SK-N-SH (cell line): ENCODE results near the gene TMEM72. TPM values are rescaled to one million over a fixed set of nuclear protein-coding genes. Genes with fewer than 3 reads are reported as not detected.

Source experiments
- CTCF ChIA-PET: fragments of 300-600, 350-600 bp; formaldehyde crosslinking; extraction: SDS; loops from one replicate; lab custom pipeline; 2021; lab: Yijun Ruan, JAX
- POLR2A ChIA-PET: fragments of 350-600 bp; sonication (Branson Sonifier 250); formaldehyde crosslinking; extraction: SDS; loops from one replicate; lab custom pipeline; 2020; ENCODE audit warnings: antibody characterized with exemption, inconsistent platforms; lab: Yijun Ruan, JAX
- DNase-seq: peaks from one replicate; pipeline ENCODE4 v3.0.0; 2012
- H2AFZ ChIP-seq: fragments of 200-600 bp; sonication (generic); 2 replicates; pipeline ENCODE4 v1.8.1; 2016; ENCODE audit warnings: antibody characterized with exemption, mild to moderate bottlenecking, low read depth
- H3F3A ChIP-seq: fragments of 200-600 bp; sonication (generic); replicated peaks from 2 replicates; pipeline ENCODE3; 2016; ENCODE audit warnings: antibody characterized with exemption, mild to moderate bottlenecking; ENCODE audit not compliant: insufficient read depth
- H3K27ac ChIP-seq, 2 experiments: fragments of 200-500 bp in 1 of 2; fragments of 200-600 bp in 1 of 2; sonication (Bioruptor generic) in 1 of 2; sonication (generic), shearing (Covaris generic) in 1 of 2; 2 replicates each; pipeline versions ENCODE4 v1.5.1 to v1.6.1; 2014 to 2016; ENCODE audit warnings: low read depth in 2 of 2, inconsistent platforms in 1 of 2, low read length in 1 of 2, mild to moderate bottlenecking in 1 of 2, mixed read lengths in 1 of 2
- H3K27me3 ChIP-seq: fragments of 200-600 bp; sonication (generic), shearing (Covaris generic); 2 replicates; pipeline ENCODE4 v1.6.1; 2016; ENCODE audit warnings: mixed run types; ENCODE audit not compliant: insufficient read depth
- H3K36me3 ChIP-seq, 2 experiments: fragments of 200-500 bp in 1 of 2; fragments of 200-600 bp in 1 of 2; sonication (Bioruptor generic) in 1 of 2; sonication (generic) in 1 of 2; replicated peaks in 1 of 2; 2 replicates each; pipeline versions ENCODE3 to v1.5.1; 2014 to 2016; ENCODE audit warnings: low read length in 1 of 2, mild to moderate bottlenecking in 1 of 2; ENCODE audit not compliant: insufficient read depth in 2 of 2, control insufficient read depth in 1 of 2
- H3K4me1 ChIP-seq, 2 experiments: fragments of 200-500 bp in 1 of 2; fragments of 200-600 bp in 1 of 2; sonication (Bioruptor generic) in 1 of 2; sonication (generic), shearing (Covaris generic) in 1 of 2; 2 replicates each; pipeline versions ENCODE4 v1.5.1 to v1.6.1; 2014 to 2016; ENCODE audit warnings: low read depth in 1 of 2, low read length in 1 of 2, mixed run types in 1 of 2; ENCODE audit not compliant: insufficient read depth in 2 of 2, control insufficient read depth in 1 of 2
- H3K4me2 ChIP-seq: fragments of 200-600 bp; sonication (generic), shearing (Covaris generic); 2 replicates; pipeline ENCODE4 v1.6.1; 2017; ENCODE audit warnings: mixed run types
- H3K4me3 ChIP-seq, 2 experiments: fragments of 200-500 bp in 1 of 2; fragments of 200-600 bp in 1 of 2; sonication (Bioruptor generic) in 1 of 2; sonication (generic), shearing (Covaris generic) in 1 of 2; 2 replicates each; pipeline versions ENCODE4 v1.5.1 to v1.8.1; 2014 to 2016; ENCODE audit warnings: low read depth in 2 of 2, inconsistent platforms in 1 of 2, low read length in 1 of 2, mild to moderate bottlenecking in 1 of 2, mixed read lengths in 1 of 2, moderate library complexity in 1 of 2
- H3K79me2 ChIP-seq: fragments of 200-600 bp; sonication (generic); 2 replicates; pipeline ENCODE4 v1.8.1; 2017; ENCODE audit warnings: mild to moderate bottlenecking; ENCODE audit not compliant: insufficient read depth
- H3K9ac ChIP-seq: fragments of 200-600 bp; sonication (generic); 2 replicates; pipeline ENCODE4 v1.6.1; 2017; ENCODE audit warnings: mixed run types
- H3K9me2 ChIP-seq: fragments of 200-600 bp; sonication (generic); 2 replicates; pipeline ENCODE4 v1.6.1; 2017; ENCODE audit warnings: mixed run types
- H3K9me3 ChIP-seq: fragments of 200-600 bp; sonication (generic); 2 replicates; pipeline ENCODE4 v1.6.1; 2017; ENCODE audit warnings: mixed run types, mild to moderate bottlenecking, moderate library complexity
- H4K20me1 ChIP-seq: fragments of 200-600 bp; sonication (generic); 2 replicates; pipeline ENCODE4 v1.6.1; 2017; ENCODE audit warnings: mild to moderate bottlenecking, mixed run types; ENCODE audit not compliant: insufficient read depth
- CHD2 ChIP-seq: fragments of 150-350 bp; IDR thresholded peaks from 2 replicates; pipeline ENCODE4 v1.6.1; 2018; ENCODE audit warnings: low read length; ENCODE audit not compliant: partially characterized antibody
- FOSL2 ChIP-seq: IDR thresholded peaks from 2 replicates; pipeline ENCODE4 v1.4.0; 2012; ENCODE audit warnings: low read depth, mild to moderate bottlenecking, moderate library complexity, borderline replicate concordance
- FOXJ3 ChIP-seq: sonication (generic); formaldehyde crosslinking; IDR thresholded peaks from 2 replicates; pipeline ENCODE4 v1.5.1; 2020; ENCODE audit warnings: mild to moderate bottlenecking, missing genetic modification reagents
- FOXM1 ChIP-seq: IDR thresholded peaks from 2 replicates; pipeline ENCODE4 v1.4.0; 2012; ENCODE audit warnings: low read depth, mild to moderate bottlenecking
- GABPA ChIP-seq: IDR thresholded peaks from 2 replicates; pipeline ENCODE4 v1.4.0; 2012; ENCODE audit warnings: low read depth, mild to moderate bottlenecking
- JUND ChIP-seq: IDR thresholded peaks from 2 replicates; pipeline ENCODE4 v1.4.0; 2012
- MEF2A ChIP-seq: IDR thresholded peaks from 2 replicates; pipeline ENCODE4 v1.4.0; 2012; ENCODE audit warnings: low read depth, borderline replicate concordance
- MXI1 ChIP-seq: IDR thresholded peaks from 2 replicates; pipeline ENCODE4 v1.6.1; 2012; ENCODE audit warnings: mild to moderate bottlenecking, low read depth, low read length, improper control_type of control experiment
- NRF1 ChIP-seq: IDR thresholded peaks from 2 replicates; pipeline ENCODE4 v1.6.1; 2012; ENCODE audit warnings: low read depth, mild to moderate bottlenecking, low read length
- RFX5 ChIP-seq: IDR thresholded peaks from 2 replicates; pipeline ENCODE4 v1.6.1; 2012; ENCODE audit warnings: mild to moderate bottlenecking, improper control_type of control experiment, low read length
- SIN3A ChIP-seq: IDR thresholded peaks from 2 replicates; pipeline ENCODE4 v1.6.1; 2012; ENCODE audit warnings: low read depth, mild to moderate bottlenecking, low read length, moderate library complexity, borderline replicate concordance
- SMC3 ChIP-seq: IDR thresholded peaks from 2 replicates; pipeline ENCODE4 v1.6.1; 2012; ENCODE audit warnings: low read depth, low read length, improper control_type of control experiment
- TAF1 ChIP-seq: IDR thresholded peaks from 2 replicates; pipeline ENCODE4 v1.6.1; 2012; ENCODE audit warnings: low read depth, mild to moderate bottlenecking, low read length, moderate library complexity, borderline replicate concordance
- TCF12 ChIP-seq: IDR thresholded peaks from 2 replicates; pipeline ENCODE4 v1.4.0; 2012
- TEAD4 ChIP-seq: IDR thresholded peaks from 2 replicates; pipeline ENCODE4 v1.4.0; 2012; ENCODE audit warnings: mild to moderate bottlenecking, borderline replicate concordance; ENCODE audit not compliant: insufficient read depth
- WGBS: methylation state at CpG from one replicate; pipeline ENCODE4 v1.1.6; 2017; ENCODE audit warnings: low lambda C conversion rate; 5-methylcytosine and 5-hydroxymethylcytosine counted together
- polyA plus RNA-seq, 3 experiments: library from polyadenylated mRNA; depleted of rRNA; stranded (reverse); fragments of >200 nt; gene quantifications; 2 replicates each; pipeline ENCODE4 v1.2.3, GENCODE V29; 2012
- TF ChIP-seq, protein P1 (sequence below): fragments of 150-350 bp; IDR thresholded peaks from 2 replicates; pipeline ENCODE4 v1.6.1; 2016; ENCODE audit warnings: mild to moderate bottlenecking, low read depth, low read length
- TF ChIP-seq, protein P2 (sequence below): IDR thresholded peaks from 2 replicates; pipeline ENCODE4; 2012
- TF ChIP-seq, protein P3 (sequence below): IDR thresholded peaks from 2 replicates; pipeline ENCODE4 v1.6.1; 2012; ENCODE audit warnings: mild to moderate bottlenecking, low read depth, low read length, moderate library complexity
- TF ChIP-seq, protein P4 (sequence below): fragments of 150-350 bp; IDR thresholded peaks from 2 replicates; pipeline ENCODE4 v1.6.1; 2017; ENCODE audit warnings: antibody characterized with exemption, low read length, low read depth, borderline replicate concordance
- TF ChIP-seq, protein P5 (sequence below): fragments of 200-600 bp; sonication (generic); IDR thresholded peaks from 2 replicates; pipeline ENCODE4 v1.6.1; 2017; ENCODE audit warnings: antibody characterized with exemption, mild to moderate bottlenecking, moderate library complexity

The TMEM72 gene
- polyA plus RNA-seq, 1 of the 3 experiments (the other 2 are of a cell fraction): not detected

DNA sequence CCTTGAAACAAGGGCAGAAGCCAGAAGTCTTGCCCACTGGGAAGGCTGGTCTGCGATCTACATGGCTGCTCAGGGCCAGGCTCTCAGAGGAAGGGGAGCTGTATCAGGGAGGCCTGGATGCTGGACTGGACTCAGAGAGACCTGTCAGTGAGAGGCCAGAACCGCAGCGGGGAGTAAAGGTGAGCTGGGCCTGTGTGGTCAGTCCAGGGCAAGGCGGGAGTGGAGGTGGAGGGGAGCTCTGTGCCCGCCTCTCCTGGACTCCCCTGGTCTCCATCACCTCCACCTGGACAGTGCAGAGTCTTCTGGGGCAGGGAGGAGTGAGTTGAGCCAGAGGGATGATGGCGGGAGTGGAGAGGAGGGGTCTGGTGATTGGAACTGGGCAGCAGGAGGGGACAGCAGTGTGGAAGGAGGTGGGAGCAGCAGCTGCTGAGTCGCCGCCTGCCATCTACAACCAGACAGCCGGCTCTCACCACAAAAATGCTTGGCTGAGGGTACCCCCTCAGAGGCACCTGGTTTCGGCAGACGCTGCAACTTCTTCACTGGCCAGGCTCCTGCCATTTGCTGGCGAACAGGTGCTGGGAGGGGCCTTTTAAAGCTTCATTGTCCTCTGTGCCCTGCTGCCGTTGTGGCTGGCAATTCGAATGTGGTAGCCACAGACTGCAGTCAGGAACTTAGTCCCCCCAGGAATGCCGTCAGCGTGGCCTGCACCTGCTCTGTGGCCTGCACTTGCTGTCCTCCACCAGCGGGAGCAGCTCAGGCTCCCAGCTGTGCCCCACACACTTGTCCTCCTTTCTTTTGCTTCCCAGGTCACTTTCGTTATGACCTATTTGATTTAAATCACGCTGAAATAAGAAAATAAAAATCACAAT lies 52.0 kb downstream of the TMEM72 start (continued):
- no peak for TF ChIP-seq TEAD4
- TF ChIP-seq, all 33 proteins: peak for 2

DNA sequence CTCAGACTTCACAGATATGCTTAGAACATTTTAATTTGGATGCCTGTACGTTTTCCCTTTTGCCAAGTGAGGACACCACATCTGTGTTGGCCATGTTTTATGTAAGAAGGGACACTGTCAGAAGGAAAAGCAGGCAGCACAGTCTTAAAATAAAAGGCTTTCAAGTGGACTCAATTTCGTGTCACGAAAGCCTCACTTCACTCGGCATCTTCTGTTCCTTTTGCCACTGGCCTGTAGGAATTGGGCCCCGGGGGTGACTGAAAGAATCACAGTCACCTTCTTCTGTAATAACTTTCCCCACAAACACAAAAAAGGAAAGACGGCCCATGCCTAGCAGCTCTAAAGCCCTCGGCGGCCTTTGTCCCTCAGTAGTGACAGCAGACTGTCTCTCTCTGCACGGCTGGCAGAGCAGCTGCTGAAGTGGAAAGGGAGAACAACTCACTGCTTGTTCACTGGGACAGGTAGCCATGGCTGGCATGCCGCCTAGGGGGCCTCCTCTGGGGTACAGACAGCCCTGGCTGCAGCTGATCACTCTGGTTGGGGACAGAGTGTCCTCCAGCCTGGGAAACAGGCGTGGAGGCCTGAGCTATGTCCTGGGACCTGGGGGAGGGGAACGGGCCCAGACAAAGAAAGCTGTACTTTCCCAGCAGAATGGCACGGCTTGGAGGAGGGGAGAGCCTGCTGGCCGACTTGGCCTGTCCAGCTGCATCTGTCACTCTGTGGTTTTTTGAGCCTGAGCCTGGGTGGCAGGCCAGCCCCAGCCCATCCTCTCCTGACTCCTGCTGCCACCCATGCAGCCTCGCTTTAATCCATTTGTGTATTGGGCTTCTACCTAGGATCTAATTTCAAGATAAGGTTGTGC lies 52.9 kb downstream of the TMEM72 start:
- no peak overlapping the region; a peak in 1 of 4 replicates for H3K27ac ChIP-seq
- H3K4me2 ChIP-seq: peak overlapping the region; percentile 37; the same call in 1 of the 2 replicates
- H2AFZ ChIP-seq: 0 out of 2 replicates have a peak overlapping the region, but pooled peaks have one; percentile 11
- ChIA-PET CTCF (interaction anchor here (0.9 to 9.6 kb wide), 6 partner anchors 9 to 39 kb away, joined by 3 to 81 read pairs (median 5); partner anchors contain the start of gene DEPP1), POLR2A (no interaction called here)
- H3K9ac ChIP-seq: no peak overlapping the region
- H3K9me2 ChIP-seq: no peaks in the 10 kb centered on the region
- WGBS: 88% methylated on average over 12 of the region's 15 CpGs
- no peak for DNase-seq
- H4K20me1 ChIP-seq: no peaks in the 10 kb centered on the region
- no peaks in the 10 kb centered on the region for H3K27me3 ChIP-seq
- no peaks in the 10 kb centered on the region for H3K9me3 ChIP-seq
- H3K4me3 ChIP-seq: no peak overlapping the region
- H3F3A ChIP-seq: no peaks in the 10 kb centered on the region
- peaks cover 12 to 25% of the 10 kb centered on the region in 2 experiments; a peak in 1 of 4 replicates for H3K4me1 ChIP-seq
- peaks cover under 1% of the 10 kb centered on the region; the same call in 1 of the 2 replicates for H3K79me2 ChIP-seq
- no peaks in the 10 kb centered on the region for H3K36me3 ChIP-seq
- TF ChIP-seq RFX5: no peak
- TF ChIP-seq SIN3A: no peak
- no peak for TF ChIP-seq FOXM1
- TF ChIP-seq MXI1: no peak
- TF ChIP-seq, protein P1, sequence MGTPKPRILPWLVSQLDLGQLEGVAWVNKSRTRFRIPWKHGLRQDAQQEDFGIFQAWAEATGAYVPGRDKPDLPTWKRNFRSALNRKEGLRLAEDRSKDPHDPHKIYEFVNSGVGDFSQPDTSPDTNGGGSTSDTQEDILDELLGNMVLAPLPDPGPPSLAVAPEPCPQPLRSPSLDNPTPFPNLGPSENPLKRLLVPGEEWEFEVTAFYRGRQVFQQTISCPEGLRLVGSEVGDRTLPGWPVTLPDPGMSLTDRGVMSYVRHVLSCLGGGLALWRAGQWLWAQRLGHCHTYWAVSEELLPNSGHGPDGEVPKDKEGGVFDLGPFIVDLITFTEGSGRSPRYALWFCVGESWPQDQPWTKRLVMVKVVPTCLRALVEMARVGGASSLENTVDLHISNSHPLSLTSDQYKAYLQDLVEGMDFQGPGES: no peak
- TF ChIP-seq SMC3: no peak
- no peak for TF ChIP-seq FOSL2
- TF ChIP-seq, protein P2, sequence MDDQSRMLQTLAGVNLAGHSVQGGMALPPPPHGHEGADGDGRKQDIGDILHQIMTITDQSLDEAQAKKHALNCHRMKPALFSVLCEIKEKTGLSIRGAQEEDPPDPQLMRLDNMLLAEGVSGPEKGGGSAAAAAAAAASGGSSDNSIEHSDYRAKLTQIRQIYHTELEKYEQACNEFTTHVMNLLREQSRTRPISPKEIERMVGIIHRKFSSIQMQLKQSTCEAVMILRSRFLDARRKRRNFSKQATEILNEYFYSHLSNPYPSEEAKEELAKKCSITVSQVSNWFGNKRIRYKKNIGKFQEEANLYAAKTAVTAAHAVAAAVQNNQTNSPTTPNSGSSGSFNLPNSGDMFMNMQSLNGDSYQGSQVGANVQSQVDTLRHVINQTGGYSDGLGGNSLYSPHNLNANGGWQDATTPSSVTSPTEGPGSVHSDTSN: no peak
- TF ChIP-seq TCF12: no peak
- TF ChIP-seq, protein P3, sequence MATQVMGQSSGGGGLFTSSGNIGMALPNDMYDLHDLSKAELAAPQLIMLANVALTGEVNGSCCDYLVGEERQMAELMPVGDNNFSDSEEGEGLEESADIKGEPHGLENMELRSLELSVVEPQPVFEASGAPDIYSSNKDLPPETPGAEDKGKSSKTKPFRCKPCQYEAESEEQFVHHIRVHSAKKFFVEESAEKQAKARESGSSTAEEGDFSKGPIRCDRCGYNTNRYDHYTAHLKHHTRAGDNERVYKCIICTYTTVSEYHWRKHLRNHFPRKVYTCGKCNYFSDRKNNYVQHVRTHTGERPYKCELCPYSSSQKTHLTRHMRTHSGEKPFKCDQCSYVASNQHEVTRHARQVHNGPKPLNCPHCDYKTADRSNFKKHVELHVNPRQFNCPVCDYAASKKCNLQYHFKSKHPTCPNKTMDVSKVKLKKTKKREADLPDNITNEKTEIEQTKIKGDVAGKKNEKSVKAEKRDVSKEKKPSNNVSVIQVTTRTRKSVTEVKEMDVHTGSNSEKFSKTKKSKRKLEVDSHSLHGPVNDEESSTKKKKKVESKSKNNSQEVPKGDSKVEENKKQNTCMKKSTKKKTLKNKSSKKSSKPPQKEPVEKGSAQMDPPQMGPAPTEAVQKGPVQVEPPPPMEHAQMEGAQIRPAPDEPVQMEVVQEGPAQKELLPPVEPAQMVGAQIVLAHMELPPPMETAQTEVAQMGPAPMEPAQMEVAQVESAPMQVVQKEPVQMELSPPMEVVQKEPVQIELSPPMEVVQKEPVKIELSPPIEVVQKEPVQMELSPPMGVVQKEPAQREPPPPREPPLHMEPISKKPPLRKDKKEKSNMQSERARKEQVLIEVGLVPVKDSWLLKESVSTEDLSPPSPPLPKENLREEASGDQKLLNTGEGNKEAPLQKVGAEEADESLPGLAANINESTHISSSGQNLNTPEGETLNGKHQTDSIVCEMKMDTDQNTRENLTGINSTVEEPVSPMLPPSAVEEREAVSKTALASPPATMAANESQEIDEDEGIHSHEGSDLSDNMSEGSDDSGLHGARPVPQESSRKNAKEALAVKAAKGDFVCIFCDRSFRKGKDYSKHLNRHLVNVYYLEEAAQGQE: no peak
- no peak for TF ChIP-seq MEF2A
- no peak for TF ChIP-seq CHD2
- no peak for TF ChIP-seq NRF1
- TF ChIP-seq GABPA: no peak
- TF ChIP-seq TAF1: no peak
- TF ChIP-seq, protein P4, sequence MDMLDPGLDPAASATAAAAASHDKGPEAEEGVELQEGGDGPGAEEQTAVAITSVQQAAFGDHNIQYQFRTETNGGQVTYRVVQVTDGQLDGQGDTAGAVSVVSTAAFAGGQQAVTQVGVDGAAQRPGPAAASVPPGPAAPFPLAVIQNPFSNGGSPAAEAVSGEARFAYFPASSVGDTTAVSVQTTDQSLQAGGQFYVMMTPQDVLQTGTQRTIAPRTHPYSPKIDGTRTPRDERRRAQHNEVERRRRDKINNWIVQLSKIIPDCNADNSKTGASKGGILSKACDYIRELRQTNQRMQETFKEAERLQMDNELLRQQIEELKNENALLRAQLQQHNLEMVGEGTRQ: no peak
- TF ChIP-seq, protein P5, sequence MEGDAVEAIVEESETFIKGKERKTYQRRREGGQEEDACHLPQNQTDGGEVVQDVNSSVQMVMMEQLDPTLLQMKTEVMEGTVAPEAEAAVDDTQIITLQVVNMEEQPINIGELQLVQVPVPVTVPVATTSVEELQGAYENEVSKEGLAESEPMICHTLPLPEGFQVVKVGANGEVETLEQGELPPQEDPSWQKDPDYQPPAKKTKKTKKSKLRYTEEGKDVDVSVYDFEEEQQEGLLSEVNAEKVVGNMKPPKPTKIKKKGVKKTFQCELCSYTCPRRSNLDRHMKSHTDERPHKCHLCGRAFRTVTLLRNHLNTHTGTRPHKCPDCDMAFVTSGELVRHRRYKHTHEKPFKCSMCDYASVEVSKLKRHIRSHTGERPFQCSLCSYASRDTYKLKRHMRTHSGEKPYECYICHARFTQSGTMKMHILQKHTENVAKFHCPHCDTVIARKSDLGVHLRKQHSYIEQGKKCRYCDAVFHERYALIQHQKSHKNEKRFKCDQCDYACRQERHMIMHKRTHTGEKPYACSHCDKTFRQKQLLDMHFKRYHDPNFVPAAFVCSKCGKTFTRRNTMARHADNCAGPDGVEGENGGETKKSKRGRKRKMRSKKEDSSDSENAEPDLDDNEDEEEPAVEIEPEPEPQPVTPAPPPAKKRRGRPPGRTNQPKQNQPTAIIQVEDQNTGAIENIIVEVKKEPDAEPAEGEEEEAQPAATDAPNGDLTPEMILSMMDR: no peak
- TF ChIP-seq FOXJ3: no peak
- TF ChIP-seq JUND: no peak
